Activated CD8-positive, alpha-beta memory T cell treated with anti-CD3 and anti-CD28 coated beads for 24 hours (primary cell): ENCODE measurements around the gene KRT36.

Experiments
- DNase-seq: peaks from one replicate; pipeline ENCODE4 v3.0.0-alpha.2; 2020

Gene KRT36

DNA sequence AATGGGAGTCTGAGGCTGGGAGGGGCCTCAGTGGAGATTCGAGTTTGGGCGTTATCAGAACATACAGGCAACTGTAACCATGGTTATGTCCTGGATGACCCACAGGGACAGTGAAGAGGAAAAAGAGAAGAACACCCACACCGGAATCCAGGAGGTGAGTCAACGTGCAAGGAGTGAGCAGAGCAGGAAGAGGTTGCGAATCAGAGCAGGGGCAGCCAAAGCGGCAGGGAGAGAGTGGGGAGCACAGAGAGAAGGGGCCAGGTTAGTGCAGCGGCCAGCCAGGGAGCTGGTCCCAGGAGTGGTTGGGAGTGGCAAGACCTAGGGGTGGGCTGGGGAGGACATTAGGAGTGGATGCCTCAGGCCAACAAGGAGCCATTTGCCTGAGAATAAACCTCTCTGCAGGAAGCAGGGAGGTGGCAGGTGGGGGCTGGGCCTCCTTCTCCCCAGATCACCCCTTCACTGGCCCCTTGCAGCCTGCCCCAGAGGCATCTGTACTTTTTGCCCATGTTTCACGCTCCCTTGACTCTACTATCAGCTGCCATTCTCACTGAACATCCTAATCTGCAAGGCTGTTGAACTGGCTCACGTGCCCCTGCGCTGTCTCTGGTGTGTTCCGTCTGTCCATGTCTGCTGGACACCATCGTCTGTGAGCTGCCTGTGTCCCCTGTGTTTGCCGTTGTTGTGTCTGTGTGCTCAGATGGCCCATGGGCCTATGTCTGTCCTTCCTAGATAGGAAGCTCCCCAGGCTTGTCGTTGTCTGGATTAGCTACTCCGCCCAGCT, 10.6 kb upstream of the KRT36 start:
- no peak for DNase-seq

DNA sequence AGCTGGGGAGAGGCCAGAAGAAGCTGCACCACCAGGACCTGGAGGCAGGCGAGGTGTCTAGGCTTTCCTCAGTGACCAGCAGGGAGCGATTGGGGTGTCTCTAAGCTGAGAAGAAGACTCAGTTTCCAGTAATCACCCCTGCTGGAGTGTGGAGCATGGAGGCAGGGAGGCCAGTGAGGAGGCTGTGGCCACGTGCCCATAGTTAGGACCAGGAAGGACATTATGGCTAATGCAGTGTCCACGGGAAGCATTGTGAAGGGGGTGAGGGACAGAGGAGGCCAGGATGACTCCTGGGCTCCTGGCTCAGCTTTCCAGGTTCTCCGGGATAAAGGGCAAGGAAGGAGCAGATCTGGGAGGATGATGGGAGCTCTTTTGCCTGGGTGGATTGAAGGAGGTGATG, 10.0 kb upstream of the KRT36 start:
- no peak for DNase-seq

DNA sequence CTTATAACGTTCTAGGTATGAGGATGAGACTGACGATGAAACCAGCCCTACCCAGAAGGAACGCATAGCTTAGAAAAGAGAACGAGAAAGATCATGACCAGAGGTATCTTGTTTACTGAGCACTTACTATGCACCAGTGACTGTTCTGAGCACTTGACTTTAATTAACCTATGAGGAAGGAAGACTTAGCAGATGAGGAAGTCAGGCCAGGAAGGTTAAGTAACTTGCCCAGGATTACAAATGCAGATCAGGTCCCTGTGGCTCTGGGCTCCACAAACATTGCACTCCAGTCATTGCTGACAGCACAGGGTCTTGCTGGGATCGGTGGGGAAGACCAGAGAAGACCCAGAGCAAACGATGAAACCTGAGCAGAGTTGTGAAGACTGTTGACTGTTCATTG, 8.6 kb upstream of the KRT36 start:
- DNase-seq: no peak

DNA sequence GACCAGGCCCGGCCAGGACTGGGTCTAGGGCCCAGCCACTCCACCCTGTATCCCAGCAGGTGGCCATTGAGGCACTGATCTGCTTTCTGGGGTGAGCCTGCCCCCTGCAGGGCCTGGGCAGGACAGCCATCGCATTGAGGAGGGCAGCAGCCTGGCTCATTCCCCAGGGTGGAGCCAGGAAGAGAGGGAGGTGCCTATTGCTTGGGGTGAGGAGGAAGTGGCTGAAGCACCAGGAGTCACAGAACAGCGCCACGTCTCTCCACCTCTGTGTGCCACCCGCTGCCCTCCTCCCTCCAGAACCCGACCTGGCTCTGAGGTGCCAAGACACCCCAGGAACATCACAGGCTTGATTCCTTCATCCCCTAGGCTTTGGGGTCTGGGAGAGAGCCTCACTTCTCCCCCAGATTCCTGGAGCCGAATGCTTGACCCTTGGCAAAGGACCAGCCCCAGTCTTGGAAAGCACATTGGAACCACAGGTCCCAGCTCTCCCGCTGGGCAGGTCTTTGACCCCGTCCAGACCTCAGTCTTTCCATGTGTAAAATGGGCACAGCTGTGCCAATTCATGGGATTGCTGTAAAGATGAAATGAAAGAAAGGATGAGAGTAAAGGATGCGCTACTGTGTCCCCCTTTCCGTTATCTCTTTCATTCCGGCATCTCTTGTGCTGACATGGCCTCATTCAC, 7.2 kb upstream of the KRT36 start:
- DNase-seq: peak; percentile 81

DNA sequence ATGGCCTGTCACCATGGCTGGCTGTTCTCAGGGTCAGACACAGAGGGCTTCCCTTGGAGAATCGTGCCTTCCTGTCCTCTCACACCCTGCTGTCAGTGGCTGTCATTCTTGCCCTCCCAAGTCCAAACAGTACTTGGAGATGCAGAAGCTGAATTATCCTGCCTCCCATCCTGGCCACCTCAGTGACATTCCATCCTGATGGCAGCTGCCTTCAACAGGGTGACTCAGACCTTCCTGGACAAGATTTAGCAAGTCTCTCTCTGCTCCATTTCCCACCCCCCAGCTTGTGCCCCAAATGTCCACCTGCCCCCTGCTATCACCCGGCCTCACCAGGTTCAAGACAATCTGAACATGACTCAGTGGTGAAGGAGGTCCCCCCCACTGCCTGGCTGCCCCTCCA, 4.8 kb upstream of the KRT36 start:
- DNase-seq: no peak

DNA sequence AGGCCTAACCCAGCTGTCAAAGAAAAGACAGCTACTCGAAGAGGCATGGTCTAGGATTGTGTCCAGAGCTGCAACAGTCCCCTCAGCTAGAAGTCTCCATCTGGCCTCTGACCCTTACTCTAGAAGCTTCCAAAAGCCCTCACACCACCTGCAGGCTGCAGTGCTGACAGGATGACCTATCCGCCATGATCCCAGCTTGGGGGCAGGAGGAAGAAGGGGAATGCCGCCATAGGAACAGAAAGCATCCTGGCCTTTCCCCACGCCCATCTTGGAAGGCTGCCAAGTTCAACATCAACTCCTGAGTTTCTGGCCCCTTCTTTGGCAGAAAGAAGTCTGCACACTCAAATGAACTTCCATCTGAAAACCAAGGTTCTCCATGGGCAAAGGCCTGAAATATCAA, 3.1 kb upstream of the KRT36 start:
- no peak for DNase-seq

DNA sequence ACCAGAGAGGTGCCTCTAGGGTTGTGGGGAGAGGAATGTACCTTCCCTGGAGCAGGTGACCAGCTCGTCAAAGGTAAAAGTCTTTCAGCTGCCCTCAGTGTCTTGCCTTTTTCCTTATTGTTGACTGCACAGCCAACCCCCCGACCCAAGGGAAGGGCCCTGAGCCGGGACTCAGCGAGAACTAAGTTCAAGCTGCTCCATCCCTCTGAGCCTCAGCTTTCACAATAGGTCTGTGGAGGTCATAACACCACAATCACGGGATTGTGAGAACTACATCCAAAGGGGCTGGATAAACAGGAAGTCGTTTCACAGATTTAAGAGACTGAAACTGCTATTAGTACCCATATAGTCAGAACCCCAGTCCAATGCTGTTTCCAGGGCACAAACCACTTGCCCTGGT, 2.6 kb upstream of the KRT36 start:
- DNase-seq: no peak

DNA sequence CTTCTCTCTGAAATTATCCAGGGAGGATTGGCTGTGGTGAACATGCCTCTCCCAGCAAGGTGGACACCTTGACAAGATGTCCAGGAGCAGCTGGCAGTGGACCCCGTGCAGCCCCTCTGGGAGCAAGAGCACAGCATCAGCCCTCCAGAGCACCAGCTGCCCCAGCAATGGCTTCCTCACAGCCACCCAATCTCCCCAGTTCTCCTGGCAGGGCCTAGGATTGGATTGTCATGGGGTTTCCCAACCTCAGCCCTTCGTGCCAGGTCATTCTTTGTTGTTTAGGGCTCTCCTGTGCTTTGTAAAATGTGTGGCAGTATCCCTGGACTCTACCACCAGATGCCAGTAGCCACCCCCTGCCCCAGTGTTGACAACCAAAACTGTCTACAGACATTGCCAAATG, 1.8 kb upstream of the KRT36 start:
- no peak for DNase-seq

DNA sequence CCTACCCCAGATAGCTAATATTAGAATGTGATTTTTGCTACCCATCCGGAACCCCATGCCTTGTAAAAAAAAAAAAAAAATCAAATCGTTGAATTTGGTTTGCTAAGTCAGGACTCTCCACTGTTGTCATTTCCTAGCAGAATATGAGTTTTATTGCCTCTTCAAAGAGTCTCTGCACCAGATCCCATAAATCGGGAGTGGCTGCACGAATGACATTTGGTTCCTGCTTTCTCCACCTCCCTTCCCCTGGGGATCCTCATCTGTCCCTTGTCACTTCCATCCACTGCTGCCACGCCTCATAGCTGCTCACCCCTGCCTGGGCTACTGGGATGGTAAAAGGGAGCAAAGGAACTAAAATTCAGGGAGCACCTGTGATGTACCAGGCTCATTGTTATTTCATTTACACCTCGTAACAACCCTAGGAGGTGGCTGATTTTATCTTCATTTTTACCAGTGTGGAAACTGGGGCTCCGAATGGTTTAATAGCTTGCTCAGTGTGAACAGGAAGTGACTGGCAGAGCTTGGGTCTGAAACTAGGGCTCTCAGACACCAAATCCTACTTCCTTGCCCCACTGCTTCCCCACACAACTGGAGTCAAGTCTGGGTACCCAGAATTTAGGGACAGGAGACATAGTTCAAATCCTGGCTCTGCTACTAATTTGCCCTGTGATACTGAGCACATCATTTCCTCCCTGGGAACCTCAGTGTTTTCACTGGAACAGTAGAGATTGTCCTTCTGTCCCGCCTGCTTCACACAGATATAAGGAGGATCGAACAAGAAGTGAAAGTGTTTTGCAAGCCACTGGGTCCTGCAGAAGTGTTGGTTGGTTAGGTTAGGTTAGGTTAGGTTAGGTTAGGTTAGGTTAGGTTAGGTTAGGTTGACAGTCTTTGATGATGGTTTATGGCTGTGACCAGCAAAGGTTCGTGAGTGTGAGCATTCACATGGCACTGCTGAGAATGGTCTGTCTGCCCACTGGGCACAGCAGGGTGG, 585 bp upstream of the KRT36 start:
- no peak for DNase-seq

DNA sequence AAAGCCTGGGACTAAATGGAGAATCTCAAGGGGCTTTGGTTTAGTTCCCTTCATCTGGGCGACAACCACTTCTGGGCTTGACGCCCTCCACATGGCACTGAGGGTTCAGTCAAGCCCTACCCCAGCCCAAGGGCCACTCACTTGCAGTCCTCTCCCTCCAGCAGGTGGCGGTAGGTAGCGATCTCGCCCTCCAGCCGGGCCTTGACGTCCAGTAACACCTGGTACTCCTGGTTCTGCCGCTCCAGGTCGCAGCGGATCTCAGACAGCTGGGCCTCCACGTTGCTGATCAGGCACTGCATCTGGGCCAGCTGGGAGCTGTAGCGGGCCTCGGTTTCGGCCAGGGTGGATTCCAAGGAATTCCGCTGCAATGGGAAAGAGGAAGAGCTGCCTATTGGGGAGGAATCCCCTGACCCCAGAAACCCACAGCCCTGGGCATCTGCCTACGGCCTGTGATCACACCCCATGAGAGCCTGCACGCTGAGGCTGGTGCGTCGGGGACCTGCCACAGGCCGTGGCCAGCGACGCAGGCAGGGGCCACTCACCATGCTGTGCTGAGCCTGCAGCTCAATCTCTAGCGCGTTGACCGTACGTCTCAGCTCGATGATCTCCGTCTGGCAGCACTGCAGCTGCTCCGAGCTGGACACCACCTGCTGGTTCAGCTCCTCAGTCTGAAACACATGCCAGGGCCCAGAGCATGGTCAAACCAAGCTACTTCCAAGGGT, 2.7 kb downstream of the KRT36 start:
- DNase-seq: peak; percentile 69

DNA sequence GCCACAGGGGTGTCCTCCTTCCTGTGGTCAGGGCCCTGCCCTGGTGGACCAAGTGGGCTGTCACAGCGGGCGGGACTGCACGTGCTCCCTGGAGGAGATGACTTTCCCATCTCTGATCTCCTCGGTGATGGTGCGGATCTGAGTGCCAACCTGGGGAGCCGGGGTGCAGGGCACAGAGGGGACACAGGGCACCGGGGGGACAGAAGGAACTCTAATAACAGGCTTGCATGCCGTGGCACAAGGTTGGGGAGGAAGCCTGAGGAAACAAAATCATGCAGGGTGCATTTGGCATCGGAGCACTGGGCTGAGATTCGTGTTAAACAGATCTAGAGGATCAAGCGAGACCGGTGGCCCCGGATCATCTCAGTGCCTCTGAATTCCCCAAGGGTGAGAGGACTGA, 3.4 kb downstream of the KRT36 start:
- DNase-seq: no peak

DNA sequence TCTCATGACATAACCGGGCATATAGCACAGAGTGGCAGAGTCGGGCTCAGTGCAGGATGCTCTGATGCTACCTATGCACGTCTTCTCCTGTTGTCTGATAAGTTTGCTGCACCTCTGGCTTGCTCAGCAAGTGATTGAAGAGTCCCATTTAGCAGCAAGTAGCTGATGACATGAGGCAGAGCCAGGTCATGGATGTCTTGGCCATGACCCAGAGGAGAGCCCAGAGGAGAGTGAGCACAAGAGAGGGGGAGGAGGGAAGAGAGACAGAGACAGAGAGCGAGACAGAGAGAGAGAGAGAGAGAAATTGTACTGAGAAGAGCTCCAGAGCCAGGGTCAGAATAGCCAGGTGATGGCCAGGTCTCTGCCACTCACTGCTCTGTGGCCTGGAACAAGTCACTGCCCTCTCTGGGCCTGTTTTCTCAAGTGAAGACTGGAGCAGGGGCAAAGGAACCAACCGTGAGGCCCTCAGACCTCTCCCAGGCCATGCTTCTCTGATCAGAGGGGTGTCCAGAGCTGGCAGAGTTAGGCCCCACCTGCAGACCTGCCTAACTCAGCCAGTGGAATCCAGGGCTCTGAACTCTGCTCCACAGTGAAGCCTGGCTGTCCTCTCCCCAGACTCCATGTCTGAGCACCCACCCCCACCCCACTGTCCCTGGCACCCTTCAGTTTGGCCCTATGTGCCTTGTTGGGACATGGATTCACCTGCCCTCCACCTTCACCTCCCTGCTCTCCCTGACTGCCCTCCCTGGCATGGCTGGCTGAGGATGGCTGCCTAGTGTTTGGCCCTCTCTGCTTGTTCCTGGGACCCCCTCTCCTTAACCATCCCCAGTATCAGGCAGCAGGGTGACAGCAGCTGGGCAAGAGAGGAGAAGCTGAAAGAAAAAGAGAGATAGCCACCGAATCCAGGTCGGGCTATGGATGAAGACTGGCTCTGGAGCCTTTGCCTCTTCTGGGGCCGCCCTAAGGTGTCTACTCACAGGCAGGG, 4.5 kb downstream of the KRT36 start:
- DNase-seq: no peak

DNA sequence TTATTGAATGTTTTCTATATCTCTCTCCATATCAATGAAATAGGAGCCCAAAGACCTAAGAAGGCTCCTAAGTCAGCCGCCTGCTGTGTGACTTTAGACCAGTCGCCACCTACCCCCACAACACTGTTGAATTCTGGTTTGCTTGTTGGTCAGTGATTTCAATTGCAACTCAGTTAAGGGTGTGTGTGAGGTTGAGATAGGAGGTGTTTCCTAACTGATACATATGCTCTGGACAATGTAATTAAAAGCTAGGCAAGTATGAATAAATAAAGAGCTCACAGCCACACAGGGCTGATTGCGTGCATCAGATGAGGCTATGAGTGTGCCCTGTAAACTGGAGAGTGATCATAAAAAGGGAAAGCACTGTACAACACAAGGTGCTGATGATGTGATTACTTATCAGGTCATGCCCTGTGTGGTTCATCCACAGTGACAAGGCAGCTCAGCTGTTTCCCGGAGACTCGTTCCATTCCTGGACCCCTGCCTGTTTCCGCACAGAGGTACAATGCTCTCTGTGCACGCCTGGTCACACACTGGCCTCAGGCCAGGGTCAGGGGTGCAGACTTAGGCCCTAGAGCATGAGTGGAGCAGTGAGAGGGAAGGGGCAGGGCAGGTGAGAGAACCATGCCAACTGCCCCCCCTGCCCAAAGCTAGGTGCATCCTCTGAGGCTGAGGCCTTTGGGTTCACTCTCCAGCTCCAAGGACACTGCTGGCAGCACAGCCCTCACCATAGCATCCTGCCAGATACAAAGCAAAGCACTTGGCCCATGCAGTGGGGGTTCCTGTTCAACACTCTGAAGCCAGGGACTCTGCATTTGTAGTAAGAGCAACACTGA, 5.5 kb downstream of the KRT36 start:
- DNase-seq: no peak

DNA sequence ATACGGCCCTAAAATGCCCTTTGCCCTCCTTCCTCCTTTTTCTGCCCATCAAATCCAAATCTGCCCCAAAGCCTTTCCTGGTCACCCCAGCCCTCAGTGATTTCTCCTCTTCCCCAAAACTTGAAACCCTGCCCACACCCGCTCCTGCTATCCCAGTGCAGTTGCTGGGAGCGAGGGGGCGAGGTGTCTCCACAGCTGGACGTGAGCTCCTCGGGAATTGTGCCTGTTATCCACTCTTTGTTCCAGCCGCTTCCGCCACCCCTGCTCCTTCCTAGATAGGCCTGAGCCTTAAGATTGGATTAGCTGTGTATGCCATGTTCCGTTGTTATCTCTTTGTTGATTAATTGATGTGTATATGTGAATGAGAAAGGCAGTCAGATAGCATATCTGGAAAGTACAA, 6.2 kb downstream of the KRT36 start:
- DNase-seq: no peak

DNA sequence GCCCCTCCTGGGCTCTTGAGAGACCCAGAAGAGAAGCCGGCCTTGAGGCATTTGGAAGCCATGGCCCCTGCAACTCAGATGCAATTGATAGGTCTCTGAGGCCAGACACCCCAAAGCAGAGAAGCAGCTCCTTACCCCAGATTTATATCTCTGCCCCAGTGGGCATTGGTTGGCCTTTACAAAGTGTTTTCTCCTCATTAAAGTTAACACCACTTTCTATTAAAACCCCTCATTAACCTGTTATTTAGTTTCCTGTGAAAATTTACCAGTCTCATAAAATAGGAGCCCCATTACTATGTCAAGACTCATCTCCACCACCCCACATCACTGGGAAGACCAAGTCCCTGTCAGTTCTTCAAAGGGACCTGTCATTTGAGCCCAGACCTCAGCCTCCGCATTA, 8.7 kb downstream of the KRT36 start, which contains the start of gene KRT35:
Gene KRT35 (minus strand): TSS at position 116 of the 400 bp plus-strand sequence. CDS start 54 bp downstream, at position 62.
- no peak for DNase-seq

DNA sequence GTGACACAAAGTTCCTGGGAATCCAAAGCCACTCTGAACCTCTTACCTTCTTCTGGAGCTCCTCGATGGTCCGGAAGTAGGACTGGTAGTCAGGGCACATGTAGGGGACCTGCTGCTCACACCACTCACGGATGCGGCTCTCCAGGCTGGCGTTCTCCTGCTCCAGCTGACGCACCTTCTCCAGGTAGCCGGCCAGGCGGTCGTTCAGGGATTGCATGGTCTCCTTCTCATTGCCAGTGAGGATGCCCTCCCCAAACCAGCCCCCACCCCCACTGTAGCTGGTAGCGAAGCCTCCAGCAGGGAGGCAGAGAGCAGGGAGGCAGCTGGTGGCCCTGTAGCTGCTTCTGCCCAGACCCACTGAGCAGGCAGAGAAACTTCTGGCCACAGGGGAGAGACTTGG, 9.1 kb downstream of the KRT36 start:
- DNase-seq: no peak

DNA sequence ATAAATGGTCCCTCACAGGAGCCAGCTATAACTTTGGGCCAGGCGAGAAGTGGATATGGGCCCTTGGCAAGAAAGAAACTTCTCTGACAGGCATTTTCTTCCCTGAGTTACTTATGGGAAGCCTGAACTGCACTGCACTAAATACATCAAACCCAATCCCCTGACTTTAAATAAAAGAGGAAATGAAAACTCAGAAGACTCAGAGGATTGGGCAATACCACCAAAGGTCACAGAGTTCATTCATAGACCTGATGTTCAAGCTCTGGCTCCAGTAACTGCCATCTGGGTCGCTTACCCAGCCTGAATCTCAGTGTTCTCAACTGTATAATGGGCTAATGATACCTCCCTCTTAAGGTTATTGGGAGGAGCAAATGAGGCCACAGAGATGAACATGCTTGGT, 9.6 kb downstream of the KRT36 start:
- no peak for DNase-seq

DNA sequence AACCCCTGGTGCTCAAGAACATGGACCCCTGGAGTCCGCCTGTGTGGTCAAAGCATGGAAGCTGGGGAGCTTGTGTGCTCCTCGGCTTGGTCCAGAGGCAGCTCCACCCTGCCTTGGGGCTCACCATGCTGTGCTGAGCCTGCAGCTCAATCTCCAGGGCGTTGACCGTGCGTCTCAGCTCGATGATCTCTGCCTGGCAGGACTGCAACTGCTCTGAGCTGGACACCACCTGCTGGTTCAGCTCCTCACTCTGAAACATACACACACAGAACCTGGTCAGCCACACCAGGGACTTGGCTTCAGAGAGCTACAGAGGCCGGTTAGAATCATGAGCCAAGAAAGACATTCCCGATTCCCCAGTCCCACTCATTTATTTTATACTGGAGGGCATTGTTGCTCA, 11.5 kb downstream of the KRT36 start:
- DNase-seq: no peak

DNA sequence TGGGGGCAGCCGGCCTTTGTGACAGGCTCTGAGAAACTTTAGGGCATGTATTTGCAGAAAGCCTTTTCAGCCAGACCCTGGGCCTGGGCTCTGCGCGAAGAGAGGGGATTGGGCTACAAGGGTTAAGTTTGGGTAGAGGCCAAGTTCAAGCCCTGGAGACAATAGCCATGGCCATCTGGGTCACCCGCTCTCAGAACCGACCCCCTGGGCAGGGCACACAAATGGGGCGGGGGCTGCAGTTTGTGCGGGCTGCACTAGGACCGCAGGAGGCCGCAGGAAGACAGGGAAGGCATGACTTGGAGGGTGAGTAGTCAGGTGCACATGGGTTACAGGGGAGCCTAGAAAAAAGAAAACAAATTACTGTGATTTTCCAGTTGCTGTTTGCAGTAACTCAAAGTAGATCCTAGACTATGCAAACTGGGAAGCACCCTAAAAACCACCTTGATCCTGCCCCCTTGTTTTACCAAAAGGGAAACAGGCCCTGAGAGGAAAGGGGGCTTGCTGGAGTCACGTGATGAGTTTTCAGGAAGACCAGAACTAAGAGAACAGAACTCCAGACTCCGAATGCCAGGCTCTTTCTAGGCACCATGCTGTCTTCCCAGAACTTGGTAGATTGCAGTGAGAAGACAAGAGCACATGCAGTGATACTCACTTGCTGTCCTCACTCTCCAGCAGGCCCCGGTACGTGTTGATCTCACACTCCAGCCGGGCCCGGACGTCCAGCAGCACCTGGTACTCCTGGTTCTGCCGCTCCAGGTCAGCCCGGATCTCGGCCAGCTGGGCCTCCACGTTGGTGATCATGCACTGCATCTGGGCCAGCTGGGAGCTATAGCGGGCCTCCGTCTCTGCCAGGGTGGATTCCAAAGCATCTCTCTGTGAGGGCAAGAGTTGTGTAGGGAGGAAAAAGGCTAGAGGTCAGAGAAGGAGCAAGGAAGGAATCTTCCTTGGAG, 12.6 kb downstream of the KRT36 start:
- no peak for DNase-seq
